GF-D8 (cell line): ENCODE data around the gene MIGA1.
"Not testable (repeated sequence)": the region's sequence is repeated elsewhere in the genome, so short reads cannot be mapped to it uniquely, and the experiment has no call there.

Experiments
- DNase-seq: peaks from one replicate; lab custom pipeline; 2025; lab: John Stamatoyannopoulos, UW

Gene MIGA1

DNA sequence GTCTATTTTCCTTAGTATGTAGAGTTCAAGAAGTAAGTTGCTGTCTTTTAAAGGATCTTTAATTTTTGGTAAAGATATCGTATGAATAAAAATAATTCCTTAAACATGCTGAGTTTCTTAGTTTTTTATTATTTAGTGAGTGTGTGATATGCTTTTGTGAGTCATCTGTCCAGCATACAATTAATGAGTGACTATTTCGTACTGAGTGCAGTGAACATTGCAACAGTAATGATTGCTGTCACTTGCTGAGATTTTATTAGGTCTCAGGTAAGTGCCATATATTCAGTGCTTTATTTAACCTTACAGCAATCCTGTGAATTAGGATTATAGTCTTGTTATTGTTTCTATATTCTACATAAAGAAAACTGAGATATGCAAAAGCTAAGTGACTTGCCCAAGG, 22.6 kb downstream of the MIGA1 start:
- DNase-seq: no peak

DNA sequence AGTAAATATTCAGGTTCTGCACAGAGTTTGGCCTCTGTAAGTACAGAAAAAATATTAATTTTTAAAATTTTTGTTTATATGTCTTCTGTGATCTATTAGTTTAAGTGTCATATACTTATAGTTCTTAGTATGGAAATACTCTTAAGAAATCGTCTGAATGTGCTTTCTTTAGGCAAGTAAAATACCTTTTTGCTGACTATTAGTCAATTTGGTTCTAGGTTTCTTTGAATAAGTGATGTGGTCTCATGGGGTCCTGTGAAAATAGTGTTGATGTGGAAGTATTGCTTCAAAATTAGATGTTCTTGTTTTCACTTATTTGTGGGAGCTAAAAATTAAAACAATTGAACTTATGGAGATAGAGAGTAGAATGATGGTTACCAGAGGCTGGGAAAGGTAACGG, 23.9 kb downstream of the MIGA1 start:
- DNase-seq: no peak

DNA sequence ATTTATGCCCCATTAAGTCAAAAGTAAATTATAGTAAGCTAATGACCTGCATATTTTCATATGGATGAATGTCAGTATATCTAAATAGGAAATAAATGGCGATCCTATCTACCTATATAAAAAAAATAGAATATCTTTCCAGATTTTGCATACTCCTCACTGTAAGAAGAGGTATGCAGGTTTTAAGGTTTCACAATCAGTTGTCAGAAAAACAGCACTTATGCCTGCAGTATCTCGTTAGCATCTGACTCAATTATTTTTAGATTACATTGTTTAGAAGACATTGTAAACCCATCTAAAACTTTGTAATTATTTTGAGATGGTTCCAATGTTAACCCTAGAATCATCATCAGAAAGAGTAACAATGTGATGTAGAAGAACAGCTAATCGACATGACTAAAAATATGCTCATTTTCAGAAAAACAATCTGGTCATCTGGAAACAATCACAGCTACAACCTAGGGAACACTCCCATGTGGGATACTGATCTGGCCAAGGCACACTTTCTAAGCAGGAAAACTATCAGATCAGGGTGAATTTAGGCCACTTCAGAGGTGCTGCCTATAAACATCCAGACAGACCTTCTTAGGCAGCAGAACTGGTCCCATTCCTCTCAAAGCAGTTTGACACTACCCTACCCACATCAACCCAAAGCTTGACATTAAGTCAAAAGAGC, 30.5 kb downstream of the MIGA1 start:
- not testable (repeated sequence) for DNase-seq

DNA sequence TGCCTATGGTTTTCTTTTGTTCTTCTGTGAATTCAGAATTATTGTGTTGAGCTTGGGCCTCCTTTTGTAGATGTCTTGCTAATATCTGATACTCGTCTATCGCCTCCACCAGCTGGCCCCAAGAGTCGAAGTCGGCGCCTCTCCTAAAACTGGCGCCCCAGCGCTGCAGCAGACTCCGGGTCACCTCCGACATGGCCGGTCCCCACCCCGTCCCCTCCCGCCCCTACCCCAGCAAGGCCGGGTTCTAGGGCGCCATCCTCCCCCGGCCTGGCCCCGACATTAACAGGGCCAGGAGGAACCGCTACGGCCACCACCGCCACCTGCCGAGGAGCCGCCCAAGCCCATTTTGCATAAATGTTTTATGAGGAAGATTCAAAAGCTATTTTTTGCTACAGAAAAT, 32.1 kb downstream of the MIGA1 start:
- not testable (repeated sequence) for DNase-seq

DNA sequence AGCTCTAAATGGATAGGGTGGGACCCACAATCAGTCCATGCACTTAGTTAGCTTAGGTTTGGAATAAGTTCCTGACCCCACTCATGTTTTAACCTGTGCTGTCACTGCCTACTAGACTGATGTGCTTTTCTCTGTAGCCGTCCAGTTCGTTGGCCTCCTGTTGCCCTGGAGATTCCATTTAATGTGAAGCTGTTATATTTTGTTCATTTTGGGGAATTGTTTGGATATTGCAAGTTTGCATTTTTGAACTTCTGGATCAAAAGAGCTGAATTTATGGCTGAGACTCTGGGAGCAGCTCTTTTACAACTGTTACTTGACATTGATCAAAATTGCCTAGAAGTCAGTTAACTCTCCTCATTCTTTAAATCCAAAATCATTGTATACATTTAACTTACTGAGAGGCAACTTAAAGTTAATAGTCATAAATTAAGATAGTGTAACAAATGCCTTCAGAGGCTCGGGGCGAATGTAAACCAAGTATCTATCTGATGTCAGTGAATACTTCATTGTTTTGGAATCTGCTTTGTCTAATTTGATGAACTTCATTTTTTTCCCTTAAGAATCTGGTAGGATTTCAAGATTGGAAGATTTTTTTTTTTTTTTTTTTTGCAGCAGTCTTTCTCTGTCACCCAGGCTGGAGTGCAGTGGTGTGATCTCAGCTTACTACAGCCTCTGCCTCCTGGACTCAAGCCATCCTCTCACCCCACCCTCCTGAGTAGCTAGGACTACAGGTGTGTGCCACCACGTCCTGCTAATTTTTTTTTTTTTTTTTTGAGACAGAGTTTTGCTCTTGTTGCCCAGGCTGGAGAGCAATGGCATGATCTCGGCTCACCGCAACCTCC, 38.1 kb downstream of the MIGA1 start:
- no peak for DNase-seq

DNA sequence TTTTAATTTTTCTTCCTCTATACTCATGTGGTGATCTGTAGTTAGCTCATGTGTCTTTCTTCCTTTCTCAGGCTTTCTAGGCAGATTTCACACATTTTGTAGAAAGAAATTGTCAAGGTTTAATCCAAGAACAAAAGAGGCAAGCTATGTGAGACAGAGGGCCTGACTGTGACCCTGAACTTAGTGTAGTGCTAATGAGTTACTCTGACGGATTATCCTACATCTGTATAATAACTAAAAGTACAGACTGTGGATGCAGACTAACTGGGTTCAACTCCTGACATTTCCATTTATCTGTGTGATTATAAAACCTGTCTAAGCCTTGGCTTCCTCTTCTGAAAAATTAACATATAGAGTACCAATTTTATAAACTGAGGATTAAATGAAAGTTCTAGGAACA, 40.7 kb downstream of the MIGA1 start:
- no peak for DNase-seq

DNA sequence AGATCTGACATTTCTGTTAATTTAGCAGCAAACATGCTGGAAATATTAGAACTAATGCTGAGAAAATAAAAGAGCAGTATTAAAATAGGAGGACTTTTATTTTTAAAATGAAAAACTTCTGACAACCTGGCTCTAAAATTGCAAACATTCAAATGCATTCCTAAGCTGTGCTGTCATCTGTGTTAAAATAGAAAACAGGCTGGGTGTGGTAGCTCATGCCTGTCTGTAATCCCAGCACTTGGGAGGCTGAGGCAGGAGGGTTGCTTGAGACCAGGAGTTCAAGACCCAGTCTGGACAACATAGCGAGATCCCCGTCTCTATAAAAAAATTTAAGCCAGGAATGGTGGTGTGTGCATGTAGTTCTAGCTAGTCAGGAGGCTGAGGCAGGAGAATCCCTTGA, 44.6 kb downstream of the MIGA1 start:
- DNase-seq: no peak

DNA sequence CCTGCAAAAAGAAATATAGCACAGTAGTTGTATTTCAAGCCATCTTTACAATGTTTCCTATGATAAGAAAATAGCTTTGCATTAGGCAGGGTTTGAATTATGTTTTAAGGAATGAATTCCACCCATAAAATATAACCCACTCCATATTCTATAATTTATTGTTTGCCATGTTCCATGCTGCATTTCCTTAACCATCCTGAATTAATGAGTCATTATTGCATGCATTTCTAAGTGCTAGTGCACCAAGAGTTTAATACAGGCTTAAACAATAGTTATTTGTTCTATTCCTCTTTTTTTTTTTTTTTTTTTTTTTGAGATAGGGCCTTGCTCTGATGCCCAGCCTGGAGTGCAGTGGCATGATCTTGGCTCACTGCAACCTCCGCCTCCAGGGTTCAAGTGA, 45.2 kb downstream of the MIGA1 start:
- no peak for DNase-seq

DNA sequence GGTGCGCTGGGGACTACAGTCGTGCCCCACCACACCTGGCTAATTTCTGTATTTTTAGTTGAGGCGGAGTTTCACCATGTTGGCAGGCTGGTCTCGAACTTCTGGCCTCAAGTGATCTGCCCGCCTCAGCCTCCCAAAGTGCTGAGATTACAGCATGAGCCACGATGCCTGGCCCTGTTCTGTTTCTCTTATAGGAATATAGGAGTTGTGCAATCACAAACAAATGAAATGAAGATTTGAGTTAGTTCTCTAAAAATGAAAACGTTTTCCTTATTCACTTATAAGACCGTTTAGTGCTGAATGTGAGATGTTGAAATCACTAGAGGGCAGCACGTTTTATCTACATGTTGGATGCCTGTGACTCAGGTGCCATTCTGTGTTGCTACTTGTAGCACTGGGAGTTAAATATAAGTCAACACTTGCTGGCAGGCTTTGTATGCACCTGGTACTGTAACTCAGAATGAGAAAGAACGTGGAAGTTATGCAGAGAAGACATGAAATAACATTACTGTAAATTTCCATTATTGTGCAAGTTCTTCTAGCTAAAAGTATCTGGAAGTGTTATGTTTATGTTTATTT, 45.8 kb downstream of the MIGA1 start:
- no peak for DNase-seq

DNA sequence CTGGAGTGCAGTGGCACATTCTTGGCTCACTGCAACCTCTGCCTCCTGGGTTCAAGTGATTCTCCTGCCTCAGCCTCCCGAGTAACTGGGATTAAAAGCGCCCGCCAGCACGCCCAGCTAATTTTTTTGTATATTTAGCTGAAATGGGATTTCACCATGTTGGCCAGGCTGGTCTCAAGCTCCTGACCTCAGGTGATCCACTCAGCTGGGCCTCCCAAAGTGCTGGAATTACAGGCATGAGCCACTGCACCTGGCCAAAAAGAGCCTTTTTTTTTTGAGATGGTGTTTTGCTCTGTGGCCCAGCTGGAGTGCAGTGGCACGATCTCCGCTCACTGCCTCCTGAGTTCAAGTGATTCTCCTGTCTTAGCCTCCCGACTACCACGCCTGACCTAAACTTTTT, 47.4 kb downstream of the MIGA1 start:
- DNase-seq: not testable (repeated sequence)

DNA sequence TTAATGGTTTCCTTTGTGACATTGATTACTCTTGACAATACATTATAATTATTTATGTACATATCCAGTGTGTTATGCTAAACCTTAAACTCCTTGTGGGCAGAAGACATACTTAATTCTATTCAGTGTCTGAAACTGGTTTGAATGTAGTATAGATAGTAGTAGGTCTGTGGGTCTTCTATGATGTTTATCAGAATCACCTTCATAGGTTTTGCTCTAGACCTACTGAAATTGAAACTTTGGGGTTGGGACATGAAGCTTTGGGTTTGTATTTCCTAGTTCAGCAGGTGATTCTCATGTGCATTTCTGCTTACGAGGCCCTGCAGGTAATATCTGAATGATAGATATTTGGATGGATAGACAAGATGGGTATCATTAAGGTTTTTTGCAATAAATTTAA, 48.6 kb downstream of the MIGA1 start:
- DNase-seq: no peak

DNA sequence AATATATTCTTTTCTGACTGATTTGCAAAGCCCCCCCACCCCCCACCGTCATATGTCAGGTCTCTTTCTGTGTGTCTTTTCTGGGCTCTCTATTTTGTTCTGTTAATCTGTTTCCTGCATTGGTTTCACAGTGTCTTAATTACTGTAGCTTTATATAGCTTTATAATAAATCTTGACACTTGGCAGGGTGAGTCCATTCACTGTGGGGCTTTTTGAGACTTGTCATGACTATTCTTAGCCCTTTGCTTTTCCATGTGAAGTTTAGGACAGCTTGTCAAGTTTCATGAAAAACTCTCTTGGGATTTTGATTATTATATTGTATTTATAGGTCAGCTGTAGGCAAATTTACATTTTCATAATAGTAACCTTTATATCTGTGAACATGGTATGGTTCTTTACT, 50.4 kb downstream of the MIGA1 start:
- DNase-seq: no peak

DNA sequence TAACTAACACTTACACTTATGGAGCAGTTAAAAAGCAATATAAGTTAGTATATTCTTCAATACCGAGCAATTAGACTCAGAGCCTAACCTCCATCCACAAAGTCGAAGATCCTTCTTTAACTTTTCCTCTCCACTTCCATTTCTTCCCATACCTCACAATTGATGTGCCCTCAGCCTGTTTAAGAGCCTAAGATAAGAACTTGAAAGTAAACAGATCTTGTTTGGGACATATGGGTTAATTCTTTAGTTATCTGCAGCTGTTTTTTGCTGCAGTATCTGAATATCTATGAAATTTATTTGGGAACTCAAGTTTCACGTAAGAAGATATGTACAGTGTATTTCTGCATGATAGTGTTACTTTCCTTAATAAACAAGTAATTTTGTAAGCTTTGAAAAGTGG, 51.5 kb downstream of the MIGA1 start:
- no peak for DNase-seq

DNA sequence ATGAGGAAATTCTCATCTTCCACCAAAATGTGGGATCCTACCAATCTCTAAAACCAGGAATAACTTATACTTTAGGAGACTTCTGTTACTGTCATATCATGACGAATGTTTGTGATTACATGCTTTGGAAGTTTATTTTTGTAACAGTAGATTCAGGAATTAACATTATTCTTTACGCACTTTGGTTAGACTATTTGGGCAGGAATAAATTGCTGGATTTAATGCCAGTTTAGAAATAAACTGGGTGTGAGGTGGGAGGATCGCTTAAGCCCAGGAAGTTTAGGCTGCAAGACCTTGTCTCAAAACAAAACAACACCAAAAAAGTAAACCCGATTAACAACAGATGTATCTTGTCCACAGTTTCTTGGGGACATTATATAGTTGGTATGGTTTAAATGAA, 52.1 kb downstream of the MIGA1 start:
- DNase-seq: no peak

DNA sequence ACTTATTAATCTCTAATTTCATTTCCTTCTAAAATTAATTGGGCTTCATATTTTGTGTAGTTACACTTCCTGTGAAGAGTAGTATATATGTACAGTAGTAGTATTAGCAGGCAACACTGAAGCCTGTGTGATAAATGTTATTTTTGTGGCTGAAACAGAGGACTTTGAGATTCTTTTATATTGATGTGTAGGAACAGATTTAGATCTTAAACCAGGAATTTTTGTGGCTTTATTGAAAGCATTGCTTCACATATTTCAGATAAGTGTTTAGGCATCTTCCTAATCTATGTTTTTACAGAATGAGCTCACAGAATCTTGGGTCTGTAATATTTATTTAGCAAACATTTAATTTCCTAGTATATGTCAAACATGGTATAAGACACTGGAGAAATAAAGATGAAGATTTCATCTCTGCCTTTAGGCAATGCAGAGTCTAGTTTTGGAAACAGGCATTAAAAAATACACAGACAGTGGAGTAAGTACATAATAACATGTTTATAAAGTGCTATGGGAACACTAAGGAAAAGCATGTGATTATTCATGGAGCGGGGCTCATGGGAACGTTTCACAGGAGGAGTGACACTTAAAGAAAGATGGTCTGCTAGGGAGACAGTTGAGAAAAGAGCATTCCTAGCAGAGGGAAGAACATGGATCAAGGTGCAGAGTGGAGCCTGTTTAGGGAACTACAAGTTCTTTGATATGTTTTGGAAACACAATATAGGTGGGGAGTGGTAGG, 52.7 kb downstream of the MIGA1 start:
- DNase-seq: no peak

DNA sequence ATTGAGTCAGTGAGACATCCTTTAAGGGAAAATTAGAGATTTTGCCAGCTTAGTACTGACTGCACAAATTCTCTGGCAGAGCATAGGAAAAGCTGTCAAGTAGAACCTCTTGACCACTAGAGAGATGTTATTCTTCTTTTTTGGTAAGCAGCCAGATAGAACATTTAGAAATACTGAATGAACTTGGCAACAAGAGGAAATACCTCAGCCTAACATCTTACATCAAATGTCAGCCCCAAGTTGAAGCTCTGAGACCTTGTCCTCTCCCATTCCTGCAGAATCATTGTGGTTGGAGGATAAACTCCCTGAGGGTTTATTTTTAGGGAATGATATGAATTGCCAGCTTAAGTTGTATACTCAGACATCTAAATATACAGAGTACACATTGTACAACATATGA, 53.5 kb downstream of the MIGA1 start:
- no peak for DNase-seq

DNA sequence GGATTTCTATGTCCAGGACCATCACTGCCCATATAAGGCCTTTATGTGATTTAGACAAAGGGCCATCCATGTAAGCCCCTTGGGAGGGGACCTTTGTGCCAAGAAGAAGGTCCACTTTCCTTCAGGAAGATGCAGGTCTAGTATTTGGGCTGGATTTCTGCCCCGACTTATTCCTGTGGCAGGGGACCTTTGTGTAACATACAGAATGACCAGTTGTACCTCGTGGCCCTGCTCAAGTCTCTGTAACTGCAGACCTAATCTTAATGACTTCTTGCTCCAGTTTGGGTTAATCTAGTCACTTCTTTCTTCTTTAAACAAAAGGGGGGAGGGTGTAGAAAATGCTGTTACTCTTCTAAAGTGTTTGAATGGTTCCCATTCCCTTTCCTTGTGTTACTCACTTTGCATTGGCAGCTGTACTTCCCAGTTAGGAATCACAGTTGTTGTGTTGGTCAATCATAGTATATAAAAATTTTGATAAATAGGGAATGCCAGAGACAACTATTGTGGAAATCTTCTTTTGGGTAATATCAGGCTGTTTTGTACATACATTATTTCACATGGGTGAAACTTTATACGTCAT, 54.2 kb downstream of the MIGA1 start:
- DNase-seq: no peak

DNA sequence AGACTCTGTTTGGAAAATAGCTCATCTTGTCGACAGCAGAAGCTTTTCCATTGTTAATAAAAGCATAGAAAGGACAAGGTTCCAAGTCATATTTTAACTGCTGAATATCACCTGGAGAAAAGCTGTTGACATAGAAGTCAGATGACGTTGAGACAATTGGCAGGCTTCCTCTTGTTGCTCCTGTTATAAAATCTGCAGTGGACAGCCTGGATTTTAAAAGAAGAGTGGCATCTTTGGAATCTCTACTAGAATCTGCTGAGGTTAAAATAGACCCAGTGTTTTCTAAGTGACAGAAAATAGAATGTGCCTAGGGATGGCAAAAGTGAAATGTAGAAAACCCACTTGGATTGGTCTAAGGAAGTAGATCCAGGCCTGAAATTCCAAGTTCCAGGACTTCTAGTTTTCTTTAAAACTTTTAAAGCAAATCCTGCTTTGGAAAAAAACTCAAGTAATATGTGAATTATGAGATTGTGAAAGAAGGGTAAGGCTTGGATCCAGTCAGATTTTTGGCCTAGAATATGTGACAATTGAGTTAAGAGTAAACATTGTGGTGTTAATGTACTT, 55.4 kb downstream of the MIGA1 start:
- DNase-seq: no peak

DNA sequence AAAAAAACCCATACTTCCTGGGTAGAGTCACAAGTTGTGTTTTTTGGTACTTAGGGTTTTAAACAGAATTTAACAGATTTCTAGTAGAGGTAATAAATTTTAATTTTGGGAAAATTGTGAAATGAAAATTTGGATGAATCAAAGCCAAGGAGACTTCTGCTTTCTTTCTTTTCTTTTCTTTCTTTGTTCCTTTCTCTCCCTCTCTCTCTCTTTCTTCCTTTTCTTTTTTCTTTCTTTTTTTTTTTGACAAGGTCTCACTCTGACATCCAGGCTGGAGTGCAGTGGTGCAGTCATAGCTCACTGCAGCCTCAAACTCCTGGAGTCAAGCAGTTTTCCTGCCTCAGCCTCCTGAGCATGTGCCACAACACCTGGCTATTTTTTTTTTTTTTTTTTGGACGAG, 62.1 kb downstream of the MIGA1 start:
- no peak for DNase-seq

DNA sequence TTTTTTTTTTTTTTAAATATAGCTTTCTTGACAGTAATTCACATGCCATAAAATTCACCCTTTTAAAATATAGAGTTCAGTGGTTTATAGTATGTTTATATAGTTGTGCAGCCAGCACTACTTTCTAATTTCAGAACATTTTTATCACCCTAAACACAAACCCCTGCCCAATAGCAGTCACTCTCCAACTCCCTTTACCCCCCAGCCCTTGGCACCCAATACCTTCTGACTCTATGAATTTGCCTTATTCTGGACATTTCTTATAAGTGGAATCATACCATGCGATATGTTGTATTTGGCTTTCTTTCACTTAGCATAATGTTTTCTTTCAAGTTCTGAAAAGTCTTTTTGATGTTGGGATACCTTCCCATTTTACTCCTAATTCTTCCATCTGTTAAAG, 66.5 kb downstream of the MIGA1 start:
- no peak for DNase-seq

DNA sequence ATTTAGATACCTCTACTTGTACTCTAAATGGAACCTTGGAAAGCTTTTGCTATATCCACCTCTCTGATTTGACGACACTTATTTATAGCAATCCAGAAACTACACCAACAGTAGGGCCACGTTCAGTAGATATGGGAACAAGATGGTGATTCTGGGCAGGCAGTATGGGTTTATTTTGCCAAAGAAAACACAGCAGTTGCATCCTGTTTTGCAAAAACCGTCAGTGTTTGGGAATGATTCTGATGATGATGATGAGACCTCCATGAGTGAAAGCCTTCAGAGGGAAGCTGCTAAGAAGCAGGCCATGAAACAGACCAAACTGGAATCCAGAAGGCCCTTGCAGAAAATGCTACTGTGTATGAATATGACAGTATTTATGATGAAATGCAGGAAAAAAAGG, 67.5 kb downstream of the MIGA1 start:
- DNase-seq: no peak

DNA sequence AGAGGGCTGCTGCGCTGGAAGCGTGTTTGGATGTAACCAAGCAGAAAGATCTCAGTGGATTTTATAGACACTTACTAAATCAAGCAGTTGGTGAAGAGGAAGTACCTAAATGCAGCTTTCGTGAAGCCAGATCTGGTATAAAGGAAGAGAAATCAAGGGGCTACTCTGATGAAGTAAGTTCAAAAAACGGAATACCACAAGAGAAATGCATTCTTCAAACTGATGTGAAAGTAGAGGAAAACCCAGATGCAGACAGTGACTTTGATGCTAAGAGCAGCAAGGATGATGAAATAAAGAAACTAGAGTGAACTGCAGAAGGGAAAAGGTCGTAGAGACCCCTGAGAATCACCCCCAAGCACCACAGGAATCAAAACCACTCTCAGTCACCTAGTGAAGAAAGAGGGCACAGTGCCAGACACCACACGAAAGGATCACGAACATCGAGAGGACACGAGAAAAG, 68.2 kb downstream of the MIGA1 start:
- DNase-seq: no peak
